HepG2 (cell line): ENCODE data around the gene PNN. TPM values are rescaled to one million over a fixed set of nuclear protein-coding genes. Genes with fewer than 3 reads are reported as not detected.

Experiments
- AHR ChIP-seq: IDR thresholded peaks from 2 replicates; pipeline ENCODE4 v1.6.1; 2018; ENCODE audit warnings: missing genetic modification reagents, missing compliant biosample characterization
- ARHGAP35 ChIP-seq: sonication (generic); formaldehyde crosslinking; IDR thresholded peaks from 2 replicates; pipeline ENCODE4 v1.9.0; 2022; ENCODE audit warnings: mild to moderate bottlenecking, inconsistent platforms, moderate library complexity, missing genetic modification reagents, borderline replicate concordance
- MEIS1 ChIP-seq: sonication (generic); formaldehyde crosslinking; IDR thresholded peaks from 2 replicates; pipeline ENCODE4 v1.9.0; 2021; ENCODE audit warnings: mild to moderate bottlenecking, missing genetic modification reagents, moderate library complexity, borderline replicate concordance
- MTA1 ChIP-seq: sonication (generic); formaldehyde crosslinking; IDR thresholded peaks from 2 replicates; pipeline ENCODE4 v1.4.0; 2020; ENCODE audit warnings: missing genetic modification reagents, mild to moderate bottlenecking, borderline replicate concordance
- NR3C1 ChIP-seq: sonication (generic); formaldehyde crosslinking; IDR thresholded peaks from 2 replicates; pipeline ENCODE4 v1.4.0; 2020; ENCODE audit warnings: missing genetic modification reagents
- NRL ChIP-seq: sonication (generic); formaldehyde crosslinking; IDR thresholded peaks from 2 replicates; pipeline ENCODE4 v1.5.0; 2020; ENCODE audit warnings: missing genetic modification reagents, mild to moderate bottlenecking, moderate library complexity, borderline replicate concordance
- RBFOX2 ChIP-seq: fragments of 200-400 bp; formaldehyde crosslinking; IDR thresholded peaks from 2 replicates; pipeline ENCODE4 v1.6.1; 2017; ENCODE audit warnings: low read depth, mild to moderate bottlenecking, low read length
- TBL1XR1 ChIP-seq: fragments of 150-350 bp; IDR thresholded peaks from 2 replicates; pipeline ENCODE4 v1.6.1; 2014; ENCODE audit warnings: borderline replicate concordance, low read length; ENCODE audit not compliant: partially characterized antibody
- ZBTB20 ChIP-seq: sonication (generic); formaldehyde crosslinking; IDR thresholded peaks from 2 replicates; pipeline ENCODE4 v1.8.1; 2023; ENCODE audit warnings: missing genetic modification reagents, low read depth, mild to moderate bottlenecking, borderline replicate concordance
- ZFP36L2 ChIP-seq: sonication (generic); formaldehyde crosslinking; IDR thresholded peaks from 2 replicates; pipeline ENCODE4 v1.4.0; 2020; ENCODE audit warnings: missing genetic modification reagents
- ZNF432 ChIP-seq: sonication (generic); formaldehyde crosslinking; IDR thresholded peaks from 2 replicates; pipeline ENCODE4 v1.5.0; 2020; ENCODE audit warnings: missing genetic modification reagents, mild to moderate bottlenecking, borderline replicate concordance
- ZNF44 ChIP-seq: sonication (generic); formaldehyde crosslinking; IDR thresholded peaks from 2 replicates; pipeline ENCODE4 v1.5.1; 2020; ENCODE audit warnings: mild to moderate bottlenecking, missing genetic modification reagents
- ZNF589 ChIP-seq: sonication (generic); formaldehyde crosslinking; conservative IDR thresholded peaks from 2 replicates; pipeline ENCODE4 v1.8.0; 2022; ENCODE audit warnings: mild to moderate bottlenecking, moderate library complexity, missing genetic modification reagents
- ZNF703 ChIP-seq: sonication (generic); formaldehyde crosslinking; IDR thresholded peaks from 2 replicates; pipeline ENCODE4 v1.5.1; 2020; ENCODE audit warnings: missing genetic modification reagents, mild to moderate bottlenecking, moderate library complexity, borderline replicate concordance
- polyA plus RNA-seq, 8 experiments: library from polyadenylated mRNA; depleted of rRNA in 3 of 8; stranded (reverse) in 7 of 8; unstranded in 1 of 8; fragments of >200 nt; fragmentation: Illumina TruSeq in 4 of 8; extraction: Trizol in 4 of 8; gene quantifications; 2 replicates each; pipeline versions ENCODE4 v1.2.1 to v1.2.3, GENCODE V29; 2011 to 2016; ENCODE audit warnings: low read depth in 4 of 8, missing spikeins in 1 of 8, mixed read lengths in 1 of 8; ENCODE audit not compliant: insufficient read depth in 1 of 8
- total RNA-seq, 5 experiments: library from RNA; depleted of rRNA; stranded (reverse); fragments of >200 nt; fragmentation: Illumina TruSeq; extraction: Trizol; gene quantifications; 2 replicates each; pipeline ENCODE4 v1.2.3, GENCODE V29; 2016; ENCODE audit warnings: low read depth in 1 of 5
- TF ChIP-seq, protein P1 (sequence below): sonication (generic); formaldehyde crosslinking; IDR thresholded peaks from 2 replicates; pipeline ENCODE4 v1.4.0; 2020; ENCODE audit warnings: missing genetic modification reagents, borderline replicate concordance
- TF ChIP-seq, protein P2 (sequence below): sonication (generic); formaldehyde crosslinking; IDR thresholded peaks from 2 replicates; pipeline ENCODE4 v1.5.0; 2020; ENCODE audit warnings: missing genetic modification reagents
- TF ChIP-seq, protein P3 (sequence below): IDR thresholded peaks from 2 replicates; pipeline ENCODE4 v1.6.1; 2016; ENCODE audit warnings: low read depth
- TF ChIP-seq, protein P4 (sequence below): sonication (generic); formaldehyde crosslinking; IDR thresholded peaks from 2 replicates; pipeline ENCODE4 v1.5.0; 2020; ENCODE audit warnings: missing genetic modification reagents

The PNN gene
- total and polyA plus RNA-seq, 2 of the 13 experiments (the other 11 are each of a cell fraction or from before 2014, with no cell fraction given): 58.0 to 214 TPM

DNA sequence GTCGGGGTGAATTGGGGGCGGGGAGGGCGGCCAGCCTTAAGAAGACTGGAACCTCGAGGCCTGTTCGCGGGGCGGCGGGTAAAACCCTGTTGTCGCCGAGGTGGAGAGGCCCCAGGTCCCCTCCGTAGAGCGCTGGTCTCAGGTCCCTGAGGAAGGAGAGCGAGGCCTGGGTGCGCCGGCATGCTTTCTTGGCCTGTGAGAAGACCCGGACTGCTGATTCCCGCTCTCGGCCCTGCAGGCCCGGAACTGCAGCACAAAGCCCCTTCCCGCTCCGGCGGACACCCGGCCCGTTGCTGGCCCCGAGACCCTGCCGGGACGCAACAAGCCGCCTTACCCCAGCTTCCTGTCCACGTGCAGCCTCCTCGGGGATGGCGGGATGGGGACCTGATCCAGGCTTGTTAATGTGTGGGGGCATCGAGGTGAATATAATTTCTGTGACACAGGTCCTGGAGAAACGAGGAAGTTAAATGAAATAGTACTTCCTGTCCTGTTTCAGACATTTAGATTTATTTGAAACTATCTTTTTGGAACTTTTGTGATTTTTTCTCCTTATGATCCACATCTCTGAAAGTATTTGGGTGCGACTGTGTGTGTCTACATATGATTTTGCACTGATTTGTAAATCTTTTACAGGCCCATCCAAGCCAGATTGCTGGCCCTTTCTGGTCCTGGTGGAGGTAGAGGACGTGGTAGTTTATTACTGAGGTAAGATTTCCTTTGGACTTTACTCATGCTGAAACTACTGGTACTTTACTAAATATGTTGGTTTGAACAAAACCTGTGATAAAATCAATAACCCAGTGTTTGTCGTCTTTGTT is 600 bp downstream of the PNN start (continued):
- TF ChIP-seq, protein P1, sequence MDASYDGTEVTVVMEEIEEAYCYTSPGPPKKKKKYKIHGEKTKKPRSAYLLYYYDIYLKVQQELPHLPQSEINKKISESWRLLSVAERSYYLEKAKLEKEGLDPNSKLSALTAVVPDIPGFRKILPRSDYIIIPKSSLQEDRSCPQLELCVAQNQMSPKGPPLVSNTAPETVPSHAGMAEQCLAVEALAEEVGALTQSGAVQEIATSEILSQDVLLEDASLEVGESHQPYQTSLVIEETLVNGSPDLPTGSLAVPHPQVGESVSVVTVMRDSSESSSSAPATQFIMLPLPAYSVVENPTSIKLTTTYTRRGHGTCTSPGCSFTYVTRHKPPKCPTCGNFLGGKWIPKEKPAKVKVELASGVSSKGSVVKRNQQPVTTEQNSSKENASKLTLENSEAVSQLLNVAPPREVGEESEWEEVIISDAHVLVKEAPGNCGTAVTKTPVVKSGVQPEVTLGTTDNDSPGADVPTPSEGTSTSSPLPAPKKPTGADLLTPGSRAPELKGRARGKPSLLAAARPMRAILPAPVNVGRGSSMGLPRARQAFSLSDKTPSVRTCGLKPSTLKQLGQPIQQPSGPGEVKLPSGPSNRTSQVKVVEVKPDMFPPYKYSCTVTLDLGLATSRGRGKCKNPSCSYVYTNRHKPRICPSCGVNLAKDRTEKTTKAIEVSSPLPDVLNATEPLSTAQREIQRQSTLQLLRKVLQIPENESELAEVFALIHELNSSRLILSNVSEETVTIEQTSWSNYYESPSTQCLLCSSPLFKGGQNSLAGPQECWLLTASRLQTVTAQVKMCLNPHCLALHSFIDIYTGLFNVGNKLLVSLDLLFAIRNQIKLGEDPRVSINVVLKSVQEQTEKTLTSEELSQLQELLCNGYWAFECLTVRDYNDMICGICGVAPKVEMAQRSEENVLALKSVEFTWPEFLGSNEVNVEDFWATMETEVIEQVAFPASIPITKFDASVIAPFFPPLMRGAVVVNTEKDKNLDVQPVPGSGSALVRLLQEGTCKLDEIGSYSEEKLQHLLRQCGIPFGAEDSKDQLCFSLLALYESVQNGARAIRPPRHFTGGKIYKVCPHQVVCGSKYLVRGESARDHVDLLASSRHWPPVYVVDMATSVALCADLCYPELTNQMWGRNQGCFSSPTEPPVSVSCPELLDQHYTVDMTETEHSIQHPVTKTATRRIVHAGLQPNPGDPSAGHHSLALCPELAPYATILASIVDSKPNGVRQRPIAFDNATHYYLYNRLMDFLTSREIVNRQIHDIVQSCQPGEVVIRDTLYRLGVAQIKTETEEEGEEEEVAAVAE: no peak
- TF ChIP-seq NR3C1 (CRISPR knock-in tag) (0 out of 2 replicates have a peak, but pooled peaks have one; percentile 65), MTA1 (CRISPR knock-in tag) (peak; percentile 84; the same call in 1 of the 2 replicates), ZBTB20 (CRISPR knock-in tag) (peak; percentile 56), AHR (0 out of 2 replicates have a peak, but pooled peaks have one; percentile 65), ZNF432 (CRISPR knock-in tag) (no peak), MEIS1 (CRISPR knock-in tag) (peak; percentile 90; the same call in 1 of the 2 replicates), ARHGAP35 (CRISPR knock-in tag) (peak; percentile 60), ZNF44 (CRISPR knock-in tag) (peak; percentile 68; the same call in 1 of the 2 replicates), NRL (CRISPR knock-in tag) (peak; percentile 99), ZNF589 (CRISPR knock-in tag) (no peak), RBFOX2 (peak; percentile 90), ZNF703 (CRISPR knock-in tag) (no peak), TBL1XR1 (no peak), ZFP36L2 (CRISPR knock-in tag) (no peak)
- TF ChIP-seq, protein P2, sequence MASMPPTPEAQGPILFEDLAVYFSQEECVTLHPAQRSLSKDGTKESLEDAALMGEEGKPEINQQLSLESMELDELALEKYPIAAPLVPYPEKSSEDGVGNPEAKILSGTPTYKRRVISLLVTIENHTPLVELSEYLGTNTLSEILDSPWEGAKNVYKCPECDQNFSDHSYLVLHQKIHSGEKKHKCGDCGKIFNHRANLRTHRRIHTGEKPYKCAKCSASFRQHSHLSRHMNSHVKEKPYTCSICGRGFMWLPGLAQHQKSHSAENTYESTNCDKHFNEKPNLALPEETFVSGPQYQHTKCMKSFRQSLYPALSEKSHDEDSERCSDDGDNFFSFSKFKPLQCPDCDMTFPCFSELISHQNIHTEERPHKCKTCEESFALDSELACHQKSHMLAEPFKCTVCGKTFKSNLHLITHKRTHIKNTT (CRISPR knock-in tag): 0 out of 2 replicates have a peak, but pooled peaks have one; percentile 47
- TF ChIP-seq, protein P3, sequence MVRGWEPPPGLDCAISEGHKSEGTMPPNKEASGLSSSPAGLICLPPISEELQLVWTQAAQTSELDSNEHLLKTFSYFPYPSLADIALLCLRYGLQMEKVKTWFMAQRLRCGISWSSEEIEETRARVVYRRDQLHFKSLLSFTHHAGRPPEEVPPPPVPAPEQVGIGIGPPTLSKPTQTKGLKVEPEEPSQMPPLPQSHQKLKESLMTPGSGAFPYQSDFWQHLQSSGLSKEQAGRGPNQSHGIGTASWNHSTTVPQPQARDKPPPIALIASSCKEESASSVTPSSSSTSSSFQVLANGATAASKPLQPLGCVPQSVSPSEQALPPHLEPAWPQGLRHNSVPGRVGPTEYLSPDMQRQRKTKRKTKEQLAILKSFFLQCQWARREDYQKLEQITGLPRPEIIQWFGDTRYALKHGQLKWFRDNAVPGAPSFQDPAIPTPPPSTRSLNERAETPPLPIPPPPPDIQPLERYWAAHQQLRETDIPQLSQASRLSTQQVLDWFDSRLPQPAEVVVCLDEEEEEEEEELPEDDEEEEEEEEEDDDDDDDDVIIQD (CRISPR knock-in tag): peak; percentile 22; the same call in 1 of the 2 replicates
- TF ChIP-seq, protein P4, sequence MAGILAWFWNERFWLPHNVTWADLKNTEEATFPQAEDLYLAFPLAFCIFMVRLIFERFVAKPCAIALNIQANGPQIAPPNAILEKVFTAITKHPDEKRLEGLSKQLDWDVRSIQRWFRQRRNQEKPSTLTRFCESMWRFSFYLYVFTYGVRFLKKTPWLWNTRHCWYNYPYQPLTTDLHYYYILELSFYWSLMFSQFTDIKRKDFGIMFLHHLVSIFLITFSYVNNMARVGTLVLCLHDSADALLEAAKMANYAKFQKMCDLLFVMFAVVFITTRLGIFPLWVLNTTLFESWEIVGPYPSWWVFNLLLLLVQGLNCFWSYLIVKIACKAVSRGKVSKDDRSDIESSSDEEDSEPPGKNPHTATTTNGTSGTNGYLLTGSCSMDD (CRISPR knock-in tag): peak; percentile 82; the same call in 1 of the 2 replicates
